ENCODE results near the gene NBEAL2. TPM values are rescaled to one million over a fixed set of nuclear protein-coding genes. Genes with fewer than 3 reads are reported as not detected.

NBEAL2 gene
- total and polyA plus RNA-seq, 2 of the 8 experiments (the other 6 are each of a cell fraction or from before 2014, with no cell fraction given) = 27.3 to 46.9 TPM

DNA sequence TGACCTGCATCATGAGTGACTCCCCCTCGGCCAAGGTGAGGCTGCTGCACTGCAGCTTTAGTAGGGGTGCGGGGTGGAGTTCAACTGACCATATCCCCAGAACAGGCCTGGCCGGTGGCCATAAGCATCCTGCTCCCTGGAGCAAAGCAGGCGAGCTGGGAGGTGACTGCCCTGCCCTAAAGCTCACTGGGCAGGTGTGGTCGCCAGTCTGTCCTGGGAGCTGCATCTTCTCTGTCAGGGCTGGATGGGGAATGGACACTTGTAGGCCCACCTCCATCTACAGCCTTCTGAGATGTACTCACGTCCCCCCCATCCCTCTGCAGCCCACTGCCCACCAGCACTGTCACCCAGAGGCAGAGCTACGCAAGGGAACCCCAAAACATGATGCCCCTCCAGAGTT is 14.5 kb downstream of the NBEAL2 start:
- Histone ChIP-seq H3K27me3 (replicated peaks in 1 of 4; ENCODE audit: control insufficient read depth in 3 of 4, extremely low read depth in 1 of 4, insufficient read depth in 3 of 4, low read length in 3 of 4) (no peaks in the 10 kb centered on the region), H2BK5ac (ENCODE audit: low read depth, low read length) (no peak overlapping the region), H3K27ac (ENCODE audit: low read depth, low read length) (no peak overlapping the region), H3K4me2 (ENCODE audit: insufficient read depth in 1 of 2, low read depth in 2 of 2, low read length in 2 of 2) (no peak overlapping the region), H3K4me1 (replicated peaks in 1 of 4; ENCODE audit: control insufficient read depth in 3 of 4, insufficient read depth in 4 of 4, low read length in 3 of 4) (peaks cover 0 to 5% (median 3%) of the 10 kb centered on the region in 4 experiments; a peak in 4 of 7 replicates), H4K91ac (replicated peaks; ENCODE audit: insufficient read length, low read length) (no peak overlapping the region), H3K36me3 (ENCODE audit: control insufficient read depth in 2 of 4, insufficient read depth in 4 of 4, low read length in 3 of 4) (peaks cover 0 to 3% (median 1%) of the 10 kb centered on the region in 4 experiments; a peak in 2 of 8 replicates), H2AK5ac (ENCODE audit: low read depth, low read length) (no peak overlapping the region), H3K23ac (ENCODE audit: insufficient read length) (no peak overlapping the region), H3K18ac (ENCODE audit: extremely low read depth, low read length) (no peak overlapping the region), H3K9ac (replicated peaks in 1 of 4; ENCODE audit: extremely low read depth in 1 of 4, low read depth in 3 of 4, low read length in 3 of 4) (no peak overlapping the region), H4K5ac (ENCODE audit: insufficient read length, low read depth, low read length) (no peak overlapping the region), H2AFZ (ENCODE audit: low read length) (no peak overlapping the region), H3K79me1 (ENCODE audit: low read depth, low read length) (no peaks in the 10 kb centered on the region), H3K23me2 (ENCODE audit: low read depth, low read length) (no peaks in the 10 kb centered on the region), H3K79me2 (ENCODE audit: control insufficient read depth in 1 of 2, insufficient read depth in 2 of 2, low read length in 2 of 2) (no peaks in the 10 kb centered on the region), H3K14ac (ENCODE audit: insufficient read length) (no peak overlapping the region), H3K4ac (replicated peaks; ENCODE audit: insufficient read length, low read depth, low read length) (no peak overlapping the region), H2BK12ac (ENCODE audit: low read depth, low read length) (no peak overlapping the region), H3K9me3 (ENCODE audit: insufficient read depth in 2 of 2, low read depth in 1 of 2, low read length in 1 of 2) (no peaks in the 10 kb centered on the region), H3K4me3 (ENCODE audit: extremely low read depth in 1 of 4, insufficient read depth in 2 of 4, low read depth in 3 of 4, low read length in 4 of 4) (no peak overlapping the region), H2BK20ac (ENCODE audit: low read length) (no peak overlapping the region), H2BK15ac (ENCODE audit: low read length) (no peak overlapping the region), H2BK120ac (replicated peaks; ENCODE audit: low read depth, low read length) (no peak overlapping the region), H3K56ac (replicated peaks; ENCODE audit: insufficient read length, low read depth, low read length) (no peak overlapping the region), H4K20me1 (replicated peaks in 1 of 2; ENCODE audit: control insufficient read depth in 1 of 2, insufficient read depth in 2 of 2, low read length in 2 of 2) (peaks cover 3 to 6% of the 10 kb centered on the region in 2 experiments), H4K8ac (ENCODE audit: extremely low read depth, insufficient read depth, low read length) (no peak overlapping the region)
- 88% methylated on average over 7 of the region's 7 CpGs; no CpG with 5 or more reads in 1 of the 2 experiments for WGBS, 2 experiments (ENCODE audit: extremely low coverage in 1 of 2, insufficient coverage in 1 of 2, insufficient read length in 1 of 2, insufficient replicate concordance in 2 of 2, low coverage in 1 of 2, low lambda C conversion rate in 2 of 2, missing lambda C conversion rate in 1 of 2)
- ChIA-PET CTCF (ENCODE audit: partially characterized antibody) (interaction anchor here (0.6 to 4.3 kb wide), 7 partner anchors 9 to 615 kb away, joined by 3 to 21 read pairs (median 3); no protein-coding TSS in a partner anchor), POLR2A (ENCODE audit: partially characterized antibody) (interaction anchor here (0.7 to 1.4 kb wide), 5 partner anchors 9 to 17 kb away, joined by 3 to 5 read pairs (median 3); partner anchors contain the start of gene NBEAL2)
- TF ChIP-seq, protein P1, sequence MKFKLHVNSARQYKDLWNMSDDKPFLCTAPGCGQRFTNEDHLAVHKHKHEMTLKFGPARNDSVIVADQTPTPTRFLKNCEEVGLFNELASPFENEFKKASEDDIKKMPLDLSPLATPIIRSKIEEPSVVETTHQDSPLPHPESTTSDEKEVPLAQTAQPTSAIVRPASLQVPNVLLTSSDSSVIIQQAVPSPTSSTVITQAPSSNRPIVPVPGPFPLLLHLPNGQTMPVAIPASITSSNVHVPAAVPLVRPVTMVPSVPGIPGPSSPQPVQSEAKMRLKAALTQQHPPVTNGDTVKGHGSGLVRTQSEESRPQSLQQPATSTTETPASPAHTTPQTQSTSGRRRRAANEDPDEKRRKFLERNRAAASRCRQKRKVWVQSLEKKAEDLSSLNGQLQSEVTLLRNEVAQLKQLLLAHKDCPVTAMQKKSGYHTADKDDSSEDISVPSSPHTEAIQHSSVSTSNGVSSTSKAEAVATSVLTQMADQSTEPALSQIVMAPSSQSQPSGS (IDR thresholded peaks at IDR 0.05; ENCODE audit: low read length) = no peak
- TF ChIP-seq RBBP5 (IDR thresholded peaks at IDR 0.05; ENCODE audit: borderline replicate concordance, low read depth, low read length) = no peak
- TF ChIP-seq BRCA1 (IDR thresholded peaks at IDR 0.05; ENCODE audit: low read depth, low read length) = no peak
- no peak for TF ChIP-seq EGR1 (IDR thresholded peaks at IDR 0.05; ENCODE audit: borderline replicate concordance, low read depth, low read length)
- no peak for TF ChIP-seq TAF7 (optimal IDR thresholded peaks at IDR 0.05; ENCODE audit: borderline replicate concordance, low read depth, low read length)
- TF ChIP-seq CBX5 (IDR thresholded peaks at IDR 0.05; ENCODE audit: low read depth, low read length) = no peak
- TF ChIP-seq RXRA (IDR thresholded peaks at IDR 0.05; ENCODE audit: insufficient read depth, low read depth, low read length) = no peak
- TF ChIP-seq, protein P2, sequence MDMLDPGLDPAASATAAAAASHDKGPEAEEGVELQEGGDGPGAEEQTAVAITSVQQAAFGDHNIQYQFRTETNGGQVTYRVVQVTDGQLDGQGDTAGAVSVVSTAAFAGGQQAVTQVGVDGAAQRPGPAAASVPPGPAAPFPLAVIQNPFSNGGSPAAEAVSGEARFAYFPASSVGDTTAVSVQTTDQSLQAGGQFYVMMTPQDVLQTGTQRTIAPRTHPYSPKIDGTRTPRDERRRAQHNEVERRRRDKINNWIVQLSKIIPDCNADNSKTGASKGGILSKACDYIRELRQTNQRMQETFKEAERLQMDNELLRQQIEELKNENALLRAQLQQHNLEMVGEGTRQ (IDR thresholded peaks at IDR 0.05; ENCODE audit: low read length) = no peak
- no peak for TF ChIP-seq CREB1 (IDR thresholded peaks at IDR 0.05)
- no peak for TF ChIP-seq SAP30 (IDR thresholded peaks at IDR 0.05; ENCODE audit: insufficient read depth, insufficient replicate concordance, low read length)
- TF ChIP-seq FOSL1 (IDR thresholded peaks at IDR 0.05; ENCODE audit: insufficient read depth, low read depth, low read length) = no peak
- FAIRE-seq = no peak
- DNase-seq (ENCODE audit: low read depth in 1 of 2, low spot score in 2 of 2) = no peak
